GM18520 (cell line): ENCODE results near the gene RIMS1.
A peak's percentile ranks its signal among the peaks of the same experiment; 100 is the strongest.
"Not testable (repeated sequence)": the region's sequence is repeated elsewhere in the genome, so short reads cannot be mapped to it uniquely, and the experiment has no call there.

Experiments
- ATAC-seq: cut with Tn5 transposase; IDR thresholded peaks from one replicate; pipeline ENCODE4 v1.9.1; 2021; ENCODE audit not compliant: unreplicated experiment

Gene RIMS1

DNA sequence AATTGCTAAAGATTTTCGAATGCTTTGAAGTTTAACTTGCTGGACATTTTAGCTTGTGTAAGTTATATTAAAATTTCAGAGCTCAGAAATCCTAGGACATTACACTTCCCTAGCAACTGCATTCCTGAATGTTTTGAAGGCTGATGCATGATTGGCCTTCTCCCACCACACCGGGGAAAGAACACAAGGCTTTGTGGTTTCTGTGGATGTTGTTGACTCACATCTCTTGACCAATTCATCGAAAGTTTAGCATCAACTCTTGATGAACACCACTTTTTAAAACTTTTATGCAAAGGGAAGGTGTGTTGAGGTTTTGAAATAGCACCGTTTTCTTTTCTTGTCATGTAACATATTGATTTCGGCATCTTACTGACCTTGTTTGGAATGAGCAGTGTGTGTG is 81.1 kb downstream of the RIMS1 start:
- ATAC-seq, result no peak

- ATAC-seq, result no peak
These were observed 91.5 kb downstream of the RIMS1 start for GRCh38 chr6:71977884-71978283.

GRCh38 chr6:71979911-71980310 is 93.6 kb downstream of the RIMS1 start:
- no peak for ATAC-seq

- peak; percentile 90 for ATAC-seq
These were observed 96.0 kb downstream of the RIMS1 start for GRCh38 chr6:71982389-71982788.

- no peak for ATAC-seq
These were observed 96.8 kb downstream of the RIMS1 start for GRCh38 chr6:71983131-71983530.

DNA sequence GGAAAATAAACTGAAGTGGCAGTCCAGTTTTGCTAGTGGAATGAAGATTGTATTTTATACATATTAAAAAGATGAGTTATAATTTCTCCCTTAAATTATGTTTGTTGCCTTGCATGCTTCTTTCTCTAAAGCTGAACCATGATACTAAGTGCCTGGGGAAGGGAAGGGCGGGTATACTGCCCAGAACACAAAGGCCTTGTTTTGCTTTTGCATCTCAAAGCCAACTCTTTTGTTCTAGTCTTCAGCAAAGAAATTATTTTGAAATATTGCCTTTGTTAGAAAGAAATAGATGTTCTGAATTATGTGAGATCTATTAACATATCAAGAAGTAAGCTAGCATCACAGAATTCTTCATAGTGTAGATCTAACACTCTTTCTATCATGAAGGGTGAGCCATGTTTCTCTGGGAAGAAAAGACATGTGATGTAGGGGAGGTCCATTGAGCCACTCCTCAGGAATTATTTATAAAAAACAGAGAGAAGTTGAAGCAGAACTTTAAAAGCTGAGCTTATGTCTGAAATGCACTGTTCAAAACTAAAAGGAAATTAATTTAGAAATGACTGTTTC is 108.4 kb downstream of the RIMS1 start:
- ATAC-seq, result no peak

DNA sequence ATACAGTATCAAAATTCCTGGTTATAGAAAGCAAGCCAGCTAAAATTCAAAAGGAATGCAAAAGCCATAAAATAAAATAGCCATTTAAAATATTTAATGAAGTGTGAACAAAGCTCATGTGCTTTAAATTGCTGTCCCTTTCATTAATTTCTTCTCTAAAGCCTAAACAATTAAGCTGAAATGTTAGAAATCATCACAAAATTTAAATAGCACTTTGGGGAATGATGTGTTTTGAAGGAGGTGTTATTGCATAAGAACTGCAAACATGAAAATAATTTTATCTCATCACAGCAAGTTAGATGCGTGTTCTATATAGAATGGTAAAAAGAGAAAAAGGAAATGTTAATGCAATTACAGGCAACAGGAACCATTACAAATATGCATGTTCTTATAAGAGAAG is 111.0 kb downstream of the RIMS1 start:
- no peak for ATAC-seq

- no peak for ATAC-seq
These were observed 116.1 kb downstream of the RIMS1 start for GRCh38 chr6:72002415-72002814.

DNA sequence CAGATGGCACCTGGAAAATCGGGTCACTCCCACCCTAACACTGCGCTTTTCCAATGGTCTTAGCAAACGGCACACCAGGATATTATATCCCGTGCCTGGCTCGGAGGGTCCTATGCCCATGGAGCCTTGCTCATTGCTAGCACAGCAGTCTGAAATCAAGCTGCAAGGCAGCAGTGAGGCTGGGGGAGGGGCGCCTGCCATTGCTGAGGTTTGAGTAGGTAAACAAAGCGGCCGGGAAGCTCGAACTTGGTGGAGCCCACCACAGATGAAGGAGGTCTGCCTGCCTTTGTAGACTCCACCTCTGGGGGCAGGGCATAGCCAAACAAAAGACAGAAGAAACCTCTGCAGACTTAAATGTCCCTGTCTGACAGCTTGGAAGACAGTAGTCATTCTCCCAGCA is 120.2 kb downstream of the RIMS1 start:
- ATAC-seq, result not testable (repeated sequence)

DNA sequence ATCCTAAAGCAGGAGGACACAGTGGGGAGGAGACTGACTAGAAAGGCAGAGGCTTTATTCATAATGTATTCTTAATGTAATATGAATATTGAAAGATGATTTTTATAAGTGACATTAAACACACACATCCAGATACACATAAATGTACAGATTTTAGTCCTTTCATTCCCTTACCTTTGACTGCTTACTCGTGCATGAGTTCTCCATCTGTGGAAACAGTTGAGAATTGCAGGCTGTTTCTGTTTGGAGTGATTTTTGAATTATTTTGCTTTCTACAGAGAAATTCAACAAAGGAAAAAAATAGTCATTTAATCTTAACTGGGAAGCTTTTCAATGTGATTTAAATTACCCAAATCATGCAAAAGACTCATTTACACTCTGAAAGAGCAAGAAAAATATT is 136.5 kb downstream of the RIMS1 start:
- no peak for ATAC-seq

GRCh38 chr6:72031471-72031870 is 145.1 kb downstream of the RIMS1 start:
- ATAC-seq, result no peak

DNA sequence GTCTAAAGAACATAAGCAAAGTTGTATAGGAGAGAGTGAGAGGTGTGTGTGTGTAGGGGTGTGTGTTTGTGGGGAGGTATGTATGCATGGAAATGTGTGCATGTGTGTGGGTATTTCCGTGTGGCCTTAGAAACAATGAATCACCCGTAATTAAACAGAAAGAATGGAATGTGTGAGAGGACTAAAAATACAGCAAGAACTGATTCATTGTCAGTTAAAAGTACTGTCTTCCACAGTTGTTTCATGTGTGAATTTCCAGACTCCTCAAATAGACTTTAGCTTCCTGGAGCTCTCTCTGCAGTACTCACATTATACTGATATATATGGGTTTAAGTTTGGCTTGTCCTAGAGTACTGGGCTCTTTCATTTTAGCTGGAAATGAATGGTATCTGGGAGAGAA is 145.7 kb downstream of the RIMS1 start:
- no peak for ATAC-seq

GRCh38 chr6:72035486-72035885 is 149.1 kb downstream of the RIMS1 start:
- no peak for ATAC-seq

DNA sequence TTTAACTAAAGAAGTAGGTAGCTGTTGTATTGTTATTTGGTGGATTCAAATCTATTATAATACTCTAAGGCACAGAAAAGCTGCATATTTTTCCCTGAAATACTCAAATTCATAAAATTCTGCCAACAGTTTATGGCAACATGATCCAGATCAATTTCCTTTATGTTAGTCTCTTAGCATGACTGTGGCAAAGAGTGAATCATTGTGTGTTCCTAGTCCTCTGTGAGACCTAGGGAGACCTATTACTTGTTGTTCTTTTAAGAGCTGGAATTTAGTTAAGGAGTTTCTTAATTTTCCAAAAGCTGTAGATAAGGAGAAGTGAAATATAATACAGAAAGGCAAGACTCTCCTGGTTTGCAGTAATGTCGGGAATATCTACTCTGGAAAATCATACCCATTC is 149.6 kb downstream of the RIMS1 start:
- ATAC-seq, result no peak

- no peak for ATAC-seq
These were observed 150.7 kb downstream of the RIMS1 start for GRCh38 chr6:72037006-72037405.

DNA sequence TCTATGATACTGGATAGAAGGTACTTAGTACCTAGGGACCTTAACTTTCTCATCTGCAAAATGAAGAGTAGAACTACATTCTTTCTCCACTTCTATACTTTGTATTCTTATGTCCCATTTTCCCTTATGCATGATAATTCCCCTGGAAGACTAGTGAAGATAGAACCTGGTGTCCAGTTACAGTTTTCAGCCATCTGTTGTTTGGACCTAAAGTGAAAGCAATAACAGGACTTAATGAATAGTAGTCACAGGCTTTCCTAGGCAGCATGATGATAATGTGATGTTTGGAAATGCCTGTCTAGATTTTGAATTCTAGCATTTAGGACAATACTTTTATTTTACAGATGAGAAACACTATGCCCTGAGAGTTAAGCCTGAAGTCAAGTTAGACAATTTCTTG is 153.8 kb downstream of the RIMS1 start:
- ATAC-seq, result no peak

DNA sequence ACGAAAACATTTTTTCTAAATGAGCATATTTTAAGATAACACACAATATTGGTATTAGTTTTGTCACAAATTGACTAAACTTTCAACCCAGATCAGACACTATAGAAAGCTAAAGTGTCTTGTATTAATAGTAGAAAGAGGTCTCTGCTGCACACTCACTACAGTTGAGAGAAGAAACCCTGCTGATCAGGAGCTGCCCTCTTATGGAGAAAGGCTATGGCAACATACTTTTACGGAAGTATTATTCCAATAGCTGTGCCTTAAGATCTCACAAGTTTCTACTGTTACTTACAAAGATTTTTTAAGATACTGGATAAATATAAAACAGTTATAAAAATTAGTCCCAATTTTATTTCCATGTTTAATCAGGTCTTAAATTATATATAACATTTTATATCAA is 155.7 kb downstream of the RIMS1 start:
- ATAC-seq, result no peak

GRCh38 chr6:72048080-72048479 is 161.7 kb downstream of the RIMS1 start:
- ATAC-seq, result no peak

- ATAC-seq, result no peak
These were observed 163.0 kb downstream of the RIMS1 start for GRCh38 chr6:72049376-72049775.

DNA sequence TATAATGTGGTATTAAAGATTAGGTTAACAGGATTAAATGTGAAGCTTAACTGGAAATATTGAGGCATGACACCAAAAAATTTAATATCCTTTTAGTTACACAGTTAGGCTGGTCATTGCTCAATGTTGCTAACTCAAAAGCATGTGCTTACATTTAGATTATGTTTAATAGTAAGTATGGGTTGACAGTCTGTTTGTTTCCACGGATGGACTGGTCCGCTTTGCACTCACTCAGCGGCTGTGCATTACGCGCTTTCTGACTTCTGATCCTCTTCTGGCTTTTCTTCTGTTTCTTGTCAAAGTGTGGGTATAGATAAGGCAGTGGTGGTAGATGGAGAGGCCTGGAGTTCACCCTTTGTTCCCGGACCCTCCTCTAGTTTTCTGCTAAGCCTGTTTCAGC is 174.9 kb downstream of the RIMS1 start:
- ATAC-seq, result no peak

DNA sequence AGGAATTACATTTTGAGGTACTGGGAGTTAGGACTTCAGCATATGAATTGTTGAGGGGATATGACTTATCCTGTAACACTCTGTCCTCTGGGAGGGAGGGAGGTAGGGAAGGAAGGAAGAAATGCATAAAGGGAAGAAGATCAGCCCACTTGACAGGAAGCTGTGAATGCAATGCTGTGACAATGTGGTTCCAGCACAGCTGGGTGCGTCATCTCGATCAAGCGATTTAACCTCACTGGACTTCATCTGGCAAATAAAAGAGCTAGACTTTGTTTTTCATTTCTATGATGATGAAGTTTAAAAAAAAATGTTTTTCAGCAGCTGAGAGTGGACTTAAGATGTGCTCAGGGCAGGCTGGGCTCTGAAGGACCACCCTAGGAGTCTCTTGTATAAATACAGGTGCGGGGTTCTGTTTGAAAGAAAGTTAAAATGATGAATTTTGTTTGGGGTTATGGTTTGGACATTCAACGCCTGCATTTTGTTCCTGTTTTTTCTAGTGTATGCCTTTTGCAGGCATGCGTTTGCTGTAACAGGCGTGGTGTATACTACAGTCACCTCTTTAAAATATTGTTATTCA is 178.1 kb downstream of the RIMS1 start:
- no peak for ATAC-seq

DNA sequence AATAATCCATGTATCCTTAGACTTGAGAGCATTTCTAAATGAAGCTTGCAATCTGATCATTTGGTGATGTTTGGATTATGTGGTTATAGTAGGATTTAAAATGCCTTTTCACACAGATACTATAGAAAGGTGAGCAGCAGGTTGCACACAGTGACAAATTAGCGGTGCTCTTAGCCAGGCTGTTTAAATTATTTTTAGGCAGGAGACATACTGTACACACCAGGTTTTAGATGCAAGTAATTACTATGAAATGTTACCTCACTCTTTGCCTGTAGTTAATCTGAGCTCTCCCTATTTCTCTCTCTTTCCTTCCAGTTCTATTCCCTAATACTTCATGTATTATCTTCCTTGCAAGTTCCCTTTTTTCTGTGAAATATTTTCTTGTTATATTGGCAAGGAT is 191.7 kb downstream of the RIMS1 start:
- ATAC-seq, result no peak

DNA sequence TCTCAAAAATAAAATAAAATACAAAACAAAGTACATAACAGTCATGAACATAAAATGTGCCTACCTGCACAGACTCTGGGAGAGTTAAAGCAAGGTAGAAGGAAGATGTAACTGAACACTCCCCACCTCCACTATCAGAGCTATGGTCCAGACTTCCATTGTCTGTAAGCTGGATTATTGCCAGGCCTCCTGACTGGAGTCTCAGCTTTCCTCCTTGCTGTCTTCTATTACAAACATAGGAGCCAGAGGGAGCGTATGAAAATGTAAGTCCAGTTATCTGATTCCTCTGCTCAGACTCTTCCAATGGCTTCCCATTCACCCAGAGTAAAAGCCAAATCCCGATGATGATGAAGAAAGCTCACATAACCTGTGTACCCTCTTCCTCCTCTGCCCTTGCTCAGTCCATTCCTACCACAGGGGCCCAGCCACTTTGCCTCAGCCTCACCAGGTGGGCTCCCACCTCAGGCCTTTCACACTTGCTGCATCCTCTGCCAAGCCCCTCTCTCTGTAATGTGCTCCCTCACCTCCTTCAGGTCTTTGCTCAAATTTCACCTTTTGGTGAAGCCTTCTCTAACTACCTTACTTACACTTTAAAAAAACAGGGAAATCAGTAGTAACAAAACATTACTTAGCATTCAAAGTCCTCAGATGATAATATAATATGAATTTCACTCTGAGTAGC is 194.1 kb downstream of the RIMS1 start:
- no peak for ATAC-seq
